Muscle of leg (tissue), 11 donors: ENCODE measurements around the gene RAB11FIP3. TPM values are rescaled to one million over a fixed set of nuclear protein-coding genes. Genes with fewer than 3 reads are reported as not detected.

Experiments used
- DNase-seq: peaks from one replicate; pipeline ENCODE4 v3.0.0; 2013
- H3K27ac ChIP-seq: one replicate; pipeline ENCODE4 v1.5.1; 2013; ENCODE audit warnings: mild to moderate bottlenecking, low read length, control low read depth
- H3K27me3 ChIP-seq: one replicate; pipeline ENCODE4 v1.6.1; 2013; ENCODE audit warnings: low read length; ENCODE audit not compliant: control insufficient read depth, insufficient read depth
- H3K36me3 ChIP-seq: one replicate; pipeline ENCODE4 v1.6.1; 2013; ENCODE audit warnings: low read length; ENCODE audit not compliant: control insufficient read depth, insufficient read depth
- H3K4me1 ChIP-seq: one replicate; pipeline ENCODE4 v1.6.1; 2013; ENCODE audit warnings: low read length; ENCODE audit not compliant: control insufficient read depth, insufficient read depth
- H3K4me3 ChIP-seq: one replicate; pipeline ENCODE4 v1.5.1; 2013; ENCODE audit warnings: low read length, control low read depth
- H3K9me3 ChIP-seq: replicated peaks from 2 replicates; pipeline ENCODE4 v1.6.1; 2013; ENCODE audit warnings: low read depth, low read length; ENCODE audit not compliant: control insufficient read depth
- WGBS: methylation state at CpG from one replicate; pipeline ENCODE4 v1.1.5; 2013; ENCODE audit warnings: missing lambda C conversion rate; ENCODE audit not compliant: insufficient coverage; 5-methylcytosine and 5-hydroxymethylcytosine counted together
- polyA plus RNA-seq, 8 donors: library from polyadenylated mRNA; unstranded; fragments of 120-200 nt; gene quantifications; one replicate each; pipeline versions ENCODE4 v1.2.1 to v1.2.3, GENCODE V29; 2013; ENCODE audit warnings: inconsistent platforms in 1 of 8, low replicate concordance in 1 of 8; ENCODE audit not compliant: insufficient read length in 8 of 8, insufficient read depth in 1 of 8
- total RNA-seq: library from RNA; stranded (reverse); fragments of 120-200 nt; gene quantifications from one replicate; pipeline ENCODE4 v1.2.4, GENCODE V29; 2013

Gene RAB11FIP3
- total and polyA plus RNA-seq, 9 donors = 13.9 to 35.8 (median 28.0) TPM

DNA sequence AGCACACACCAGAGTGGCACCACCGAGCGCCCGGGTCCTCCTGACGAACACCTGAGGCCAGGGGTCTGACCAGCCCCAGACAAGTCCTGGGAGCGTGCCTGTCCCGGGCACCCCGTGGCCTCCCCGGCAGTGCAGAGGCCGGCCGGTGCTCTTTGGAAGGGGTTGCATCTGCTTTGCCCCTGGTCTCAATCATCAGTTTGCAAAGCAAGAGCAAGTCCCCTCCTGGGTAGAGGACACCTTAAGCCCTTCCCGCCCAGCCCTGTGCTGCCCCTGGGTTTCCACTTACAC, 90.4 kb downstream of the RAB11FIP3 start:
- H3K36me3 ChIP-seq = peaks cover 43% of the 10 kb centered on the region
- no peak overlapping the region for H3K4me3 ChIP-seq

DNA sequence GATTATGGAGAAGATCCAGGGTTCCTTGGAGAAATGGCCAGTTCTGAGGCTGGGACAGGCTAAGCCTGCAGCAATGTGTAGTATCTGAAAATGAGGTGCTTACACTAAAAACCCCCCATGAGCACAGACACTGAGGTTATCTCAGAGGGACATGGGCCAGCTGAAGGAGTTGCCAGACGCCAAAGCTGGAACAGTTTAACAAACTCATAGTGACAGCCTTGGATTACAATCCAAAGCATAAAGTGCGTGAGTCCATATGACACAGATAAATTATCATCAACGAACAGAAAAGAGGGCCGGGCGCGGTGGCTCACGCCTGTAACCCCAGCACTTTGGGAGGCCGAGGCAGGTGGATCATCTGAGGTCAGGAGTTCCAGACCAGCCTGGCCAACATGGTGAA, 90.9 kb downstream of the RAB11FIP3 start:
- Histone ChIP-seq H3K4me3 (no peak overlapping the region), H3K27ac (no peak overlapping the region), H3K36me3 (peaks cover 47% of the 10 kb centered on the region), H3K4me1 (no peaks in the 10 kb centered on the region), H3K27me3 (no peaks in the 10 kb centered on the region), H3K9me3 (no peaks in the 10 kb centered on the region)
- WGBS = 95% methylated on average over 6 of the region's 8 CpGs
- no peak for DNase-seq

More for the DNA sequence above, 90.4 kb downstream of the RAB11FIP3 start:
- no peak for DNase-seq
- WGBS = 98% methylated on average over 6 of the region's 11 CpGs
- Histone ChIP-seq H3K27ac (no peak overlapping the region), H3K27me3 (no peaks in the 10 kb centered on the region), H3K9me3 (no peaks in the 10 kb centered on the region), H3K4me1 (no peaks in the 10 kb centered on the region)

DNA sequence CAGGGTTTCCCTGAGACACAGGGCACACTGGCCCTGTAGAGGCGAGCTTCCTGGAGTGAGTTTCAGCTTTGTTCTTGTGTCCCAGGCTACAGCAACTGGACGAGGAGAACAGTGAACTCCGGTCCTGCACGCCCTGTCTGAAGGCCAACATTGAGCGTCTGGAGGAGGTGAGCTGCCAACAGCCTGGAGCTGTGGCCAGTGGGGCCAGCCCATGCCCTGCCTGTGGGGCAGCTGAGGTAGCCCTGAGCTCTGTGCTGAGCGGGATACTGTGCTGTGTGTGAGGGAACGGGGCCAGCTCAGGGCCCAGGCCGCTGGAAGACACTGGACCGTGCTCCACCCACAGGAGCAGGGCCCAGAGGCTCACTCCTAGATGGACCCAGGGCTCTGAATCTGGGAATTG, 93.4 kb downstream of the RAB11FIP3 start:
- no peak for DNase-seq
- WGBS = 90% methylated on average over 5 of the region's 9 CpGs
- Histone ChIP-seq H3K36me3 (peaks cover 50% of the 10 kb centered on the region), H3K27me3 (no peaks in the 10 kb centered on the region), H3K27ac (no peak overlapping the region), H3K4me1 (no peaks in the 10 kb centered on the region), H3K4me3 (no peak overlapping the region), H3K9me3 (no peaks in the 10 kb centered on the region)

DNA sequence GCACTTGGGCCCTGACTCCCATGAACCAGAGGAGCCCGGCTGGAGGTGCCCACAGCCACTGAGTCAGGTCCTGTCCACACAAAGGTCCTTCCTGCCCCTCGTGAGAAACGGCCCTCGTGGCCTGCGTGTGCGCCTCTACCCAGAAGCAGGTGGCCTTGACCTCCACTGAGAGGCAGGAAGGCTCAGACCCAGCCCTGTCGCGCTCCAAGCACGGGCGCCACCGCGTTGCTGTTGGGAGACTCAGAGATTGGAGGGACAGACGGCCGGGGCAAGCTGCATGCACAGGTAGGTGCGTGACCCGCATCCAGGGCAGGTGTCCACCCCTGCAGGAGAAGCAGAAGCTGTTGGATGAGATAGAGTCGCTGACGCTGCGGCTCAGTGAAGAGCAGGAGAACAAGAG, 94.0 kb downstream of the RAB11FIP3 start:
- H3K4me1 ChIP-seq = no peaks in the 10 kb centered on the region
- H3K36me3 ChIP-seq = peaks cover 50% of the 10 kb centered on the region
- no peak overlapping the region for H3K4me3 ChIP-seq
- WGBS = 91% methylated on average over 19 of the region's 19 CpGs
- H3K27ac ChIP-seq = no peak overlapping the region
- no peaks in the 10 kb centered on the region for H3K27me3 ChIP-seq
- no peak for DNase-seq
- no peaks in the 10 kb centered on the region for H3K9me3 ChIP-seq

DNA sequence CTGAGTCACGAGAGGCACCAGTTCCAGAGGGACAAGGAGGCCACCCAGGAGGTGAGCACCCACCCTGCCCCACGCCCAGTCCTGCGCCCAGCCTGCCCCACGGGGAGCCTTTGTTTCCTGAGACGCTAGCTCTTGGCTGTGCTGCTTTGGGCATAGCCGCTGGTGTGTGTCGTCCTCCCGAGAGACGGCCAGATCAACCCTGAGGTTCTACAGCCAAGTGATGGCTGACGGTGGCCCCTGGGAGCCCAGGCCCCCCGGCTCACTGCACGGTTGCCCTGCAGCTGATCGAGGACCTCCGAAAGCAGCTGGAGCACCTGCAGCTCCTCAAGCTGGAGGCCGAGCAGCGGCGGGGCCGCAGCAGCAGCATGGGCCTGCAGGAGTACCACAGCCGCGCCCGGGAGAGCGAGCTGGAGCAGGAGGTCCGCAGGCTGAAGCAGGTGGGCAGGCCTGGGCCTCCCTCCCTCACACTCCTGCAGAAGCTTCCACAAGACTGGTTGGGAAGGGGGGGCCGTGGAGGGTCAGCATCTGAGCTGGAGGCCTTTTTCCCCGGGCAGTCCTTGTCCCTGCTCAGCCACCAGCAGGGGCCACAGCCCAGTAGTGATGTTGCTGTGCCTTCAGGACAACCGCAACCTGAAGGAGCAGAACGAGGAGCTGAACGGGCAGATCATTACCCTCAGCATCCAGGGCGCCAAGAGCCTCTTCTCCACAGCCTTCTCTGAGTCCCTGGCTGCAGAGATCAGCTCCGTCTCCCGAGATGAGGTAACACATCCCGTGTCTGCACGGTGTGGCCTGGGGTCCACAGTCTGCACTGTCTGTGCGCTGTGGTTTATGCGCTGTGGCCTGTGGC, 94.6 kb downstream of the RAB11FIP3 start:
- H3K4me3 ChIP-seq = no peak overlapping the region
- H3K9me3 ChIP-seq = no peaks in the 10 kb centered on the region
- no peak for DNase-seq
- no peaks in the 10 kb centered on the region for H3K27me3 ChIP-seq
- WGBS = 87% methylated on average over 33 of the region's 35 CpGs
- H3K36me3 ChIP-seq = peaks cover 51% of the 10 kb centered on the region
- H3K4me1 ChIP-seq = no peaks in the 10 kb centered on the region
- H3K27ac ChIP-seq = no peak overlapping the region

DNA sequence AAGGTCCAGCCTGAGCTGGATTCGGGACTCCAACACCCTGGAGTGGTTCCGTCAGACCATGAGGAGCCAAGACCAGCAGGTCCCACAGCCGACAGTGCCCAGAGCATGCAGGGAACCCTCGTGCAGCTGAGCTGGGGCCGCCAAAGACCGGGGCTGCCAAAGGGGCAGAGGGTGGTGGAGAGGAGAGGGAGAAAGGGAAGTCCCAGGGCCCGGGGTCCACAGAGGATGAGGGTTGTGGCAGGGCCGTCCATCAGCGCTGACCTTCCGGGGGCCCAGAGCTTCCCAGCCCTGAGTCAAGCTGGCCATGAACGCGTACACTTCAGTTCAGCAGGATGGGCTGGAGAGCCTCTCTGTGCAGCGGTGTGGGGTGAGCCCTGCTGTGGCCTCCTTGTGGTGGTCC, 95.4 kb downstream of the RAB11FIP3 start:
- Histone ChIP-seq H3K27ac (no peak overlapping the region), H3K36me3 (peaks cover 46% of the 10 kb centered on the region), H3K27me3 (no peaks in the 10 kb centered on the region), H3K4me3 (no peak overlapping the region), H3K9me3 (no peaks in the 10 kb centered on the region), H3K4me1 (peaks cover 6% of the 10 kb centered on the region)
- WGBS = 87% methylated on average over 12 of the region's 13 CpGs
- DNase-seq = no peak

DNA sequence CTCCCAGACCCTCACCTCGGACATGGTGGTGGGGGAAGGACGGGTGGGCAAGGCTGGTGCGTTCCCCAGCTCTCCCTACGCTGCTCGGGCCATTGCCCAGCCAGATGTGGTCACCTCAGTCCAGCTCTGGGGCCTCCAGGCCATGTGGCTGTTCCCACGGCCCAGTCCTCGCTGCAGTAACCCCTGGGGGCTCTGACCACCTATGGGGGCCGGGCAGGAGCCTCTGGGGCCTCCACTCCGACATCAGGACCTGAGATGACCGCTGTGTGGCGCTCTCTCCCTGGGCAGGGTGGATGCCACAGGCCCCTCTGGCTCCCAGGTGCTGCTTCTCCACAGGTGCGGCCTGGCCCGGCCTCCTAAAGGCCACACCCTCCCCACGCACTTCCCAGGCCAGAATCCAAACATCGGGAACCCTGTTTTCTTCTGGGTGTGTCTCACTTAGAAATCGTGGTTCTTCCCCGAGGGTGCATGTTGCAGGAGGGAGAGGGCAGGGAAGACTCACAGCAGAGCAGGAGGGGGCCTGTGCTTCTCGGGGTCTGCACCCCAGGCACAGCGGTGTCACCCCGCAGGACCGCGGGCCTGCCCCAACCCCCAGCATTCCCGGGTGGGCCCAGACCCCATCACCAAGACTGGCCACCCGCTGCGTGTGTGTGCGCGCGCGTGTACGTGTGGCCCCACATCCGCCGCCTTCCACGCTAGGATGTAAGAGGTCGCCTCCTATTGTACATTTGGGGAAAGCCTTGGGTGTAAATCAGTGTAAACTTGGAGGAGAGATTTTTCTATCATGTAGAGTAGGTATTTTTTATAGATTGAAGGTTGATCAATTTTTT, 96.1 kb downstream of the RAB11FIP3 start:
- no peak for DNase-seq
- H3K36me3 ChIP-seq = peaks cover 40% of the 10 kb centered on the region
- H3K27me3 ChIP-seq = no peaks in the 10 kb centered on the region
- H3K4me3 ChIP-seq = no peak overlapping the region
- WGBS = 63% methylated on average over 14 of the region's 34 CpGs
- H3K27ac ChIP-seq = no peak overlapping the region
- peaks cover 14% of the 10 kb centered on the region for H3K4me1 ChIP-seq
- H3K9me3 ChIP-seq = no peaks in the 10 kb centered on the region

DNA sequence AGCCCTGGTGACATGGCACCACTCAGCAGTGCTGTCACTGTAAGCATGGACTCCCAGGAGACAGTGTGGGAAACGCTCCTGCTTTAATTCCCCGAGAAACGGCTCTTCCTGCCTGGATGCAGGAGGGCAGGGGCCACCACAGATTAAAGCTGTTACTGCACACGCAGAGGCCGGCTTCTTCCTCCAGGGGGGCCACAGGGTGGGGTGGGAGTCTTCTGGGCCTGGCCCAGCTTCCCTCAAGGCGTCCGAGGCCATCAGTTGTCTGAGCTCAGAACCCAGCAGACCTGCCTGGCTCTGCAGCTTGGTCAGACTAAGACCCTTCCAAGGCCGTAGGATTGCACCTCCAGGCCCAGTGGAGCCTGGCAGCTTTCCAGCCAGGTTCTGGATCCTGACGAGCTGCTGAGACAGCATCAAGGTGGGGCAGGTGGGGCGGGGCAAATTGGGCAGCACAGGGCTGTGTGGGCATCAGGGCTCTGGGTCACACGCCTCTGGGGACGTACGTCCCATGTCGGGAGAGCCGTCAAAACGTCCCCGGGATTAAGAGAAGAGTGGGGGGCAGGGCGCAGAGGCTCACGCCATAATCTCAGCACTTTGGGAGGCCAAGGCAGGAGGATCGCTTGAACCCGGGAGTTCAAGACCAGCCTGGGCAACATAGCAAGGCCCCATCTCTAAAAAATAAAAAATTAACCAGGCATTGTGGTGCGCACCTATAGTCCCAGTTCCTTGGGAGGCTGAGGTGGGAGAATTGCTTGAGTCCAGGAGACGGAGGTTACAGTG, 97.1 kb downstream of the RAB11FIP3 start:
- Histone ChIP-seq H3K27ac (no peak overlapping the region), H3K27me3 (no peaks in the 10 kb centered on the region), H3K4me3 (no peak overlapping the region), H3K36me3 (peaks cover 40% of the 10 kb centered on the region), H3K9me3 (no peaks in the 10 kb centered on the region), H3K4me1 (peaks cover 16% of the 10 kb centered on the region)
- no peak for DNase-seq
- 62% methylated on average over 16 of the region's 23 CpGs for WGBS

DNA sequence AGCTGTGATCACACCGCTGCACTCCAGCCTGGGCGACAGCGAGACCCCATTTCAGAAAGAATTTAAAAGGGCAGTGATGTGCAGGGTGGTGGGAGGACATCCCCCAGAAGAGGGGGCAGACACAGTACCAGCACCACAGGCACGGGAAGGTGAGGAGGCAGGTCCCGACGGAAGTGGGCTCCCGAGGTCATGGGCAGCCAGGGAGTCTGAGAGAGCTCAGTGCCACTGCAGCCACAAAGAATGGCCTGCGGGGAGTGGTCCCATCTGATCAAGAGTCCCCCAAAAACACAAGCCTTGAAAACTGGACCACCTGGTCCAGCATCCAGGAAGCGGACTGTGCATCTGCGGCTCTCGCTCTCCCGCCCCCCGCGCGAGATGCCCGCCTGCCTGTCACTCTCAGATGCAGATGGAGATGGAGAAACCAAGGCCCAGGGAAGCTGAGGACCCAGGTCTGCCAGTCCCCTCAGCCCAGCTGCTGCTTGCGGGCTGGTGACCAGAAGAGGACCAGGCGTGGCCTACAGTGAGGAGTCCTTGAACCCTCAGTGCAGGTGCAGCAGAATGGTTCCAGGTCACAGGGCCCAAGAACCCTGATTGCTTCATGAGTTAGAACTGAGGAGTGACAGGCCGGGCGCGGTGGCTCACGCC, 97.8 kb downstream of the RAB11FIP3 start:
- Histone ChIP-seq H3K4me3 (no peak overlapping the region), H3K9me3 (no peaks in the 10 kb centered on the region), H3K4me1 (peaks cover 17% of the 10 kb centered on the region), H3K27ac (no peak overlapping the region), H3K36me3 (peaks cover 40% of the 10 kb centered on the region), H3K27me3 (no peaks in the 10 kb centered on the region)
- WGBS = 91% methylated on average over 20 of the region's 22 CpGs
- no peak for DNase-seq
